Breast epithelium (tissue), 4 donors: ENCODE data around the gene FIZ1. TPM values are rescaled to one million over a fixed set of nuclear protein-coding genes. Genes with fewer than 3 reads are reported as not detected.

Experiments used
- DNase-seq, 2 donors: peaks; one replicate each; pipeline ENCODE4 v3.0.0-alpha.2; 2019; ENCODE audit warnings: low spot score in 2 of 2
- H3K27ac ChIP-seq, 2 donors: fragments of 200-600 bp; sonication (generic) in 1 of 2; one replicate each; pipeline ENCODE4 v1.5.1; 2016 to 2019; ENCODE audit warnings: mild to moderate bottlenecking in 1 of 2
- H3K27me3 ChIP-seq, 2 donors: fragments of 200-600 bp; sonication (generic) in 1 of 2; one replicate each; pipeline versions ENCODE4 v1.5.1 to v1.6.0; 2017 to 2019; ENCODE audit warnings: control low read depth in 1 of 2, mild to moderate bottlenecking in 1 of 2
- H3K36me3 ChIP-seq: fragments of 200-600 bp; one replicate; pipeline ENCODE4 v1.5.1; 2019
- H3K4me1 ChIP-seq, 2 donors: fragments of 200-600 bp; sonication (generic); one replicate each; pipeline ENCODE4 v1.5.1; 2016 to 2019; ENCODE audit warnings: control low read depth in 1 of 2
- H3K4me3 ChIP-seq, 3 donors: fragments of 200-600 bp; sonication (generic); 1 replicate in 2 of 3; 2 replicates in 1 of 3; pipeline ENCODE4 v1.5.1; 2016 to 2019; ENCODE audit warnings: mild to moderate bottlenecking in 3 of 3, moderate library complexity in 2 of 3
- H3K9me3 ChIP-seq, 2 donors: fragments of 200-600 bp; sonication (generic) in 1 of 2; one replicate each; pipeline ENCODE4 v1.5.1; 2016 to 2019; ENCODE audit warnings: control low read depth in 1 of 2
- POLR2A ChIP-seq: fragments of 450-650 bp; IDR thresholded peaks from one replicate; pipeline ENCODE4 v1.6.1; 2016; ENCODE audit warnings: antibody characterized with exemption, mild to moderate bottlenecking, moderate library complexity
- POLR2AphosphoS5 ChIP-seq, 3 donors: sonication (generic); formaldehyde crosslinking; IDR thresholded peaks; one replicate each; pipeline ENCODE4 v1.6.1; 2017; ENCODE audit warnings: antibody characterized with exemption in 3 of 3
- intact Hi-C: fragments of 100-400 bp; cut with DNase I; formaldehyde crosslinking; loops from one replicate; pipeline ENCODE4 v1.15.1; 2023; ENCODE audit warnings: low total_unique reads
- total RNA-seq, 3 donors: library from RNA; depleted of rRNA; stranded (reverse); fragments of >200 nt; gene quantifications; one replicate each; pipeline ENCODE4 v1.1.0, GENCODE V29; 2016
- TF ChIP-seq, protein P1 (sequence below), 3 donors: fragments of 450-650 bp; IDR thresholded peaks; one replicate each; pipeline ENCODE4 v1.5.1; 2016 to 2017; ENCODE audit warnings: antibody characterized with exemption in 3 of 3, mild to moderate bottlenecking in 3 of 3, moderate library complexity in 3 of 3

The FIZ1 gene
- total RNA-seq, 3 donors from 2014 or later = 3.7 to 7.5 (median 6.1) TPM

GRCh38 chr19:55606471-55606787 is 7.1 kb upstream of the FIZ1 start:
- Histone ChIP-seq H3K4me3 (peak overlapping the region; percentile 88 to 91 (median 91)), H3K9me3 (no peaks in the 10 kb centered on the region), H3K27ac (peak overlapping the region; percentile 93 to 98), H3K4me1 (peaks cover 0 to 6% of the 10 kb centered on the region in 2 donors), H3K27me3 (no peaks in the 10 kb centered on the region), H3K36me3 (no peaks in the 10 kb centered on the region)
- intact Hi-C loops = no loop called here
- TF ChIP-seq, protein P1, sequence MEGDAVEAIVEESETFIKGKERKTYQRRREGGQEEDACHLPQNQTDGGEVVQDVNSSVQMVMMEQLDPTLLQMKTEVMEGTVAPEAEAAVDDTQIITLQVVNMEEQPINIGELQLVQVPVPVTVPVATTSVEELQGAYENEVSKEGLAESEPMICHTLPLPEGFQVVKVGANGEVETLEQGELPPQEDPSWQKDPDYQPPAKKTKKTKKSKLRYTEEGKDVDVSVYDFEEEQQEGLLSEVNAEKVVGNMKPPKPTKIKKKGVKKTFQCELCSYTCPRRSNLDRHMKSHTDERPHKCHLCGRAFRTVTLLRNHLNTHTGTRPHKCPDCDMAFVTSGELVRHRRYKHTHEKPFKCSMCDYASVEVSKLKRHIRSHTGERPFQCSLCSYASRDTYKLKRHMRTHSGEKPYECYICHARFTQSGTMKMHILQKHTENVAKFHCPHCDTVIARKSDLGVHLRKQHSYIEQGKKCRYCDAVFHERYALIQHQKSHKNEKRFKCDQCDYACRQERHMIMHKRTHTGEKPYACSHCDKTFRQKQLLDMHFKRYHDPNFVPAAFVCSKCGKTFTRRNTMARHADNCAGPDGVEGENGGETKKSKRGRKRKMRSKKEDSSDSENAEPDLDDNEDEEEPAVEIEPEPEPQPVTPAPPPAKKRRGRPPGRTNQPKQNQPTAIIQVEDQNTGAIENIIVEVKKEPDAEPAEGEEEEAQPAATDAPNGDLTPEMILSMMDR (IDR thresholded peaks at IDR 0.05) = no peak
- TF ChIP-seq POLR2AphosphoS5 (IDR thresholded peaks at IDR 0.05) (no peak), POLR2A (no peak)
- no peak for DNase-seq

- Histone ChIP-seq H3K27ac (peak within 1 kb of the TSS; percentile 93 to 98), H3K9me3 (no peaks in the 10 kb centered on the region), H3K27me3 (no peaks in the 10 kb centered on the region), H3K36me3 (no peaks in the 10 kb centered on the region), H3K4me3 (peak within 1 kb of the TSS; percentile 88 to 91 (median 91)), H3K4me1 (peaks cover 0 to 6% of the 10 kb centered on the region in 2 donors)
- no peak for TF ChIP-seq POLR2A
- TF ChIP-seq, protein P1 (IDR thresholded peaks at IDR 0.05) = peak in 2 of 3 donors; percentile 58 to 59
- peak; percentile 57 to 72 for DNase-seq
- intact Hi-C loops = no loop called here
These were observed 6.5 kb upstream of the FIZ1 start, which contains the start of gene ZNF865 for GRCh38 chr19:55605637-55606470. TSS of gene ZNF865 (plus strand) at chr19:55605647. CDS start at chr19:55613619, 7,972 bp downstream.

DNA sequence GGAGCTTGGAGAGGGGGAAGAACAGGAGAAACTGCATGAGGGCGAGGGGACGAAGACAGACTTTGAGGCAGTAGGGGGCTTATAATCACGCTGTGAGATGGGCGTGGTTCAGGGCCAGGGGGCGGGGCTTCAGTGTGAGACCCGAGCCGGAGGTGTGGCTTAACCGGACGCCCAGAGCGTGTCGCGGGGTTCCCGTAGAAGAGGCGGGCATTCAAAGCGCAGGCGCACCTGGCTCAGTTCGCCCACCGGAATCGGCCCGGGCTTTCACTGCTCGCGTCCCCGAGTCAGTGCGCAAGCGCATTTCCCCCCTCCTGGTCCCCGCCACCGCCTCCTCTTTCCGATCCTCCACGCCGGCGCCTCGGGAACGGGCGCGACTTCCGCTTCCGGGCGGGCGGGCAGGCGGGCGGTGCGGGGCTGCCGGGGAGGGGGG is 5.9 kb upstream of the FIZ1 start:
- peaks cover 0 to 6% of the 10 kb centered on the region in 2 donors for H3K4me1 ChIP-seq
- intact Hi-C loops = no loop called here
- no peaks in the 10 kb centered on the region for H3K9me3 ChIP-seq
- no peaks in the 10 kb centered on the region for H3K36me3 ChIP-seq
- peak overlapping the region; percentile 93 to 98 for H3K27ac ChIP-seq
- TF ChIP-seq, protein P1 (IDR thresholded peaks at IDR 0.05) = no peak
- TF ChIP-seq POLR2AphosphoS5 (IDR thresholded peaks at IDR 0.05) (peak; percentile 22 to 49 (median 42)), POLR2A (no peak)
- peak overlapping the region; percentile 88 to 91 (median 91) for H3K4me3 ChIP-seq
- peak; percentile 96 for DNase-seq
- H3K27me3 ChIP-seq = no peaks in the 10 kb centered on the region

DNA sequence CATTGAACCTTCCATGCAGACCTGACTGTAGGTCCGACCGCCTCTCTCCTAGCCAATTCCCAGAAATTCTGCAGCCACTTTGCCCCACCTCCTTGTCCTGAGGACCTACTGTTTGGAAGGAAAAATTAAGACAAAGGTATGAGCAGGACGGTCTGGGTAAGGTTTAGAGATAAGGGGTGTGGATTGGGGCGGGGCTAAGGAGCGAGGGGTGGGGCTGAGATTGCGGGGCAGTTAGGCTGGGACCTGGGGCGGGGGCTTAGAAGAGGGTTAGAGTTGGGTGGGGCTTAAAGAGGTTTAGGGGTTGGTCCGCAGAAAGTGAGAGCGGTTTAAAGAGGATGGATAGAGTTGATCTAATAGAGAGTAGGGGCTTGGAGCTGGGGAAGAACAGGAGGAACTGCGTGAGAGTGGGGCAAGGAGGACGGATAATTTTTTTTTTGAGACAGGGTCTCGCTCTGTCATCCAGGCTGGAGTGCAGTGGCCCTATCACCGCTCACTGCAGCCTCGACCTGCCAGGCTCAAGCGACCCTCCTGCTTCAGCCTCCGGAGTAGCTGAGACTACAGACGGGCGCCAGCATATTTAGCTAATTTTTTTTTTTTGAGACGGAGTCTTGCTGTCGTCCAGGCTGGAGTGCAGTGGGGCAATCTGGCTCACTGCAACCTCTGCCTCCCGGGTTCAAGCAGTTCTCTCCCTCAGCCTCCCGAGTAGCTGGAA is 4.4 kb upstream of the FIZ1 start:
- TF ChIP-seq POLR2AphosphoS5 (IDR thresholded peaks at IDR 0.05) (no peak), POLR2A (no peak)
- TF ChIP-seq, protein P1 (IDR thresholded peaks at IDR 0.05) = no peak
- intact Hi-C loops = no loop called here
- Histone ChIP-seq H3K4me3 (peak overlapping the region in 2 of 3 donors; percentile 88 to 91), H3K36me3 (no peaks in the 10 kb centered on the region), H3K4me1 (peaks cover 0 to 6% of the 10 kb centered on the region in 2 donors), H3K27ac (peak overlapping the region; percentile 93 to 98), H3K27me3 (no peaks in the 10 kb centered on the region), H3K9me3 (no peaks in the 10 kb centered on the region)
- DNase-seq = no peak

DNA sequence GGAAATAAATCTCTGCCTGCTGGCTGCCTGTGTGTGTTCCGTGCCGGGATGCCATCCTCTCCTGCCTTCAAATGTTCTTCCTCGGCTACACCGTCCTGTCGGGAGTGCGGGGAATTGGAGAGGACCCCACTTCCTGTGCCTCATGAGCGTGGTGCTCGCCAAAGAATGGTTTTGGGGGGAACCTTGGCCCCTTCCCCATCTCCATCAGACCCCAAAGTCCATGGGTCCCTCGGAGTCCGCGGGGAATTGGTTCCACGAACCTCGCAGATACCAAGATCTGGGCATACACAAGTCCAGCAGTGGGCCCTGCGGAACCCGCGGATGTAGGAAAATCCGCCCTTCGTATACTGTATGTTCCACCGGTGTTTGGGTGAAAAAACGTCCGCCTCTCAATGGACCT is 3.8 kb upstream of the FIZ1 start:
- Histone ChIP-seq H3K36me3 (no peaks in the 10 kb centered on the region), H3K27me3 (no peaks in the 10 kb centered on the region), H3K9me3 (no peaks in the 10 kb centered on the region), H3K4me3 (no peak overlapping the region), H3K27ac (peak overlapping the region in 1 of 2 donors; percentile 23), H3K4me1 (peaks cover 0 to 6% of the 10 kb centered on the region in 2 donors)
- no peak for DNase-seq
- intact Hi-C loops = no loop called here
- TF ChIP-seq POLR2AphosphoS5 (IDR thresholded peaks at IDR 0.05) (no peak), POLR2A (no peak)
- TF ChIP-seq, protein P1 (IDR thresholded peaks at IDR 0.05) = no peak
